GM10266 (cell line): ENCODE data around the gene HSPBP1.

ENCODE experiments used
- DNase-seq: peaks from one replicate; pipeline ENCODE4 v3.0.0; 2012; ENCODE audit errors: extremely low spot score
- CTCF ChIP-seq: IDR thresholded peaks from 2 replicates; pipeline ENCODE4 v1.5.1; 2012; ENCODE audit warnings: mild to moderate bottlenecking, low read depth; ENCODE audit not compliant: control insufficient read depth, insufficient read depth; ENCODE audit errors: missing control alignments

Gene HSPBP1

GRCh38 chr19:55304279-55304978 lies 24.5 kb upstream of the HSPBP1 start:
- DNase-seq = no peak
- no peak for TF ChIP-seq CTCF

- no peak for TF ChIP-seq CTCF
- no peak for DNase-seq
These were observed 23.6 kb upstream of the HSPBP1 start for GRCh38 chr19:55303477-55303876.

- no peak for DNase-seq
- TF ChIP-seq CTCF = no peak
These were observed 22.4 kb upstream of the HSPBP1 start for GRCh38 chr19:55302318-55302703.

GRCh38 chr19:55301459-55302317 lies 21.8 kb upstream of the HSPBP1 start:
- DNase-seq = peak; percentile 98

GRCh38 chr19:55300886-55301458 lies 21.1 kb upstream of the HSPBP1 start:
- TF ChIP-seq CTCF = no peak
- DNase-seq = no peak

More at GRCh38 chr19:55301459-55302317, 21.8 kb upstream of the HSPBP1 start:
- peak; percentile 85 for TF ChIP-seq CTCF

GRCh38 chr19:55299991-55300390 lies 20.1 kb upstream of the HSPBP1 start:
- DNase-seq = no peak

More at GRCh38 chr19:55299991-55300390, 20.1 kb upstream of the HSPBP1 start:
- TF ChIP-seq CTCF = no peak
